Testis (tissue), 3 donors: ENCODE results near the gene DIO3. TPM values are rescaled to one million over a fixed set of nuclear protein-coding genes. Genes with fewer than 3 reads are reported as not detected.
A peak's percentile ranks its signal among the peaks of the same experiment; 100 is the strongest.

Experiments used
- DNase-seq: peaks from one replicate; pipeline ENCODE4 v3.0.0-alpha.2; 2019
- H3K27ac ChIP-seq, 2 donors: fragments of 200-600 bp; sonication (generic); one replicate each; pipeline ENCODE4 v1.5.1; 2019
- H3K27me3 ChIP-seq: fragments of 200-600 bp; sonication (generic); one replicate; pipeline ENCODE4 v1.5.1; 2019
- H3K36me3 ChIP-seq: fragments of 200-600 bp; sonication (generic); one replicate; pipeline ENCODE4 v1.5.1; 2017; ENCODE audit warnings: low read depth; ENCODE audit errors: missing control alignments
- H3K4me1 ChIP-seq: fragments of 200-600 bp; sonication (generic); one replicate; pipeline ENCODE4 v1.5.1; 2019
- H3K4me3 ChIP-seq, 2 donors: fragments of 200-600 bp; sonication (generic); one replicate each; pipeline ENCODE4 v1.5.1; 2017 to 2019
- H3K9me3 ChIP-seq: fragments of 200-600 bp; sonication (generic); one replicate; pipeline ENCODE4 v1.5.1; 2017
- POLR2A ChIP-seq: fragments of 450-650 bp; IDR thresholded peaks from one replicate; pipeline ENCODE4 v1.6.1; 2017; ENCODE audit warnings: antibody characterized with exemption, mild to moderate bottlenecking, moderate library complexity
- WGBS, 2 donors: methylation state at CpG; one replicate each; pipeline ENCODE4 v1.1.5; 2018; 5-methylcytosine and 5-hydroxymethylcytosine counted together
- intact Hi-C: fragments of 100-400 bp; cut with DNase I; formaldehyde crosslinking; loops from one replicate; pipeline ENCODE4 v1.15.1; 2023; ENCODE audit warnings: low total_unique reads
- polyA plus RNA-seq: library from polyadenylated mRNA; stranded (reverse); fragments of 350-450 nt; fragmentation: Illumina TruSeq; extraction: RNeasy Lipid Tissue Mini Kit (QIAGEN cat#74804); gene quantifications from one replicate; pipeline ENCODE4 v1.2.3, GENCODE V29; 2014; ENCODE audit warnings: low read depth, low replicate concordance; ENCODE audit not compliant: insufficient read depth
- total RNA-seq, 2 donors: library from RNA; depleted of rRNA; stranded (reverse); fragments of >200 nt; gene quantifications; one replicate each; pipeline ENCODE4 v1.2.3, GENCODE V29; 2016
- TF ChIP-seq, protein P1 (sequence below), 3 experiments: fragments of 450-650 bp in 2 of 3; fragments of 200-600 bp in 1 of 3; sonication (generic) in 1 of 3; IDR thresholded peaks; one replicate each; pipeline ENCODE4 v1.5.1; 2016 to 2019; ENCODE audit warnings: antibody characterized with exemption in 3 of 3, mild to moderate bottlenecking in 2 of 3, moderate library complexity in 1 of 3

Gene DIO3
- total and polyA plus RNA-seq, 3 donors from 2014 or later = 2.3 to 4.6 (median 2.4) TPM

DNA sequence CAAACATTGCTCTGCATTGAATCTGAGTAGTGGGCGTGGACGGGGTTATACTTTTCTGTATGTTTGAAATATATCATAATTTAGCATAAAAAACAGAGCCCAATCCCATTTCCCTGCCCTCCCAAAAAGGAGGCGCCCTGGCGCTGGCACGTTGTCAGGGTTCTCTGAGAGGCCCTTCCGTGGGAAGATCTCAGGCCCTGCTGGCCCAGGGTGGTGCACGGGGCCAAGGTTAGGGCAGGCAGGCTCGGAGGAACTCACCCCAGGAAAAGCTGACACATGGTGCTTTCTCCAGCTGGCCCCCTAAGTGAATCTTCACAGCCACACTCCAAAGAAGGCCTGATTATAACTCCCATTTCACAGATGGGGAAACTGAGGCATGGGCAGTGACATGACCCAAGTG is 17.2 kb downstream of the DIO3 start:
- no peak for DNase-seq

DNA sequence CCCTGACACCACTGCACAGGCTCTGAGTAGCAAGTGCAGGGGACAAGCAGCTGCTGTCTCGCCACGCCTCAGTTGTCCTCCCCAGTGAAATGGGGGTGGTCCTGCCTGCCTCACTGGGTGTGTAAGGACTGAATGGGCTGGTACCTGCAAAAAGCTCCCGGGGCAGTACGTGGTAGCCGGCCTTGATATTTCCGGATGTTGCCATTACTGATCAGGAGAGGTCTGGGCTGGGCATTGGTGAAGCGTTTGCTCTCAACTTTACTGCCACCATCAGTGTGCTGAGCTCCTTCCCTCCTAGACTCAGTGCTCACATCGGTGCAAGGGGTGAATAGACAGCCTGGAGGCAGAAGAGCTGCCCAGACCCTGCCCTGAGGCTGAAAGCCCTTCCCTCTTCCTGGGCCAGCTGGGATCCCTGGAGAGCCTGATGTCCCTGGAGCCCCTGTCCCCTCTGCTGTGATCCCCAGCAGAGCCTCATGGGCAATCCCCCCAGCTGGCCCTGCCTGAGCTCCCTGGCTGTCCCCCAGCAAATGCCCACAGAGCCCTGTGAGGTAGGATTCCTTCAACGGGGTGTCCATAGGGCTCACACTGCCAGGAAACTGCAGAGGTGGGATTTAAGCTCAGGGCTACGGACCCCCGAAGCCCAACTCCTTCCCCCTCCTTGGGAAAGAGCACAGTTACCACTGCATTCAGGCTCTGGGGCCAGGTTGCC is 18.2 kb downstream of the DIO3 start:
- intact Hi-C loops = no loop called here
- Histone ChIP-seq H3K9me3 (no peaks in the 10 kb centered on the region), H3K27ac (no peak overlapping the region), H3K27me3 (no peaks in the 10 kb centered on the region), H3K4me1 (no peaks in the 10 kb centered on the region), H3K4me3 (no peak overlapping the region), H3K36me3 (no peaks in the 10 kb centered on the region)
- no peak for DNase-seq
- no peak for TF ChIP-seq POLR2A
- TF ChIP-seq, protein P1, sequence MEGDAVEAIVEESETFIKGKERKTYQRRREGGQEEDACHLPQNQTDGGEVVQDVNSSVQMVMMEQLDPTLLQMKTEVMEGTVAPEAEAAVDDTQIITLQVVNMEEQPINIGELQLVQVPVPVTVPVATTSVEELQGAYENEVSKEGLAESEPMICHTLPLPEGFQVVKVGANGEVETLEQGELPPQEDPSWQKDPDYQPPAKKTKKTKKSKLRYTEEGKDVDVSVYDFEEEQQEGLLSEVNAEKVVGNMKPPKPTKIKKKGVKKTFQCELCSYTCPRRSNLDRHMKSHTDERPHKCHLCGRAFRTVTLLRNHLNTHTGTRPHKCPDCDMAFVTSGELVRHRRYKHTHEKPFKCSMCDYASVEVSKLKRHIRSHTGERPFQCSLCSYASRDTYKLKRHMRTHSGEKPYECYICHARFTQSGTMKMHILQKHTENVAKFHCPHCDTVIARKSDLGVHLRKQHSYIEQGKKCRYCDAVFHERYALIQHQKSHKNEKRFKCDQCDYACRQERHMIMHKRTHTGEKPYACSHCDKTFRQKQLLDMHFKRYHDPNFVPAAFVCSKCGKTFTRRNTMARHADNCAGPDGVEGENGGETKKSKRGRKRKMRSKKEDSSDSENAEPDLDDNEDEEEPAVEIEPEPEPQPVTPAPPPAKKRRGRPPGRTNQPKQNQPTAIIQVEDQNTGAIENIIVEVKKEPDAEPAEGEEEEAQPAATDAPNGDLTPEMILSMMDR (IDR thresholded peaks at IDR 0.05) = no peak
- 93% methylated on average over 4 to 11 of the region's 11 CpGs for WGBS, 2 donors

More for the DNA sequence above, 17.2 kb downstream of the DIO3 start:
- TF ChIP-seq, protein P1 (IDR thresholded peaks at IDR 0.05) = no peak
- TF ChIP-seq POLR2A = no peak
- Histone ChIP-seq H3K36me3 (no peaks in the 10 kb centered on the region), H3K4me1 (no peaks in the 10 kb centered on the region), H3K27me3 (no peaks in the 10 kb centered on the region), H3K27ac (no peak overlapping the region), H3K4me3 (no peak overlapping the region), H3K9me3 (no peaks in the 10 kb centered on the region)
- WGBS, 2 donors = 64 to 67% methylated on average over 8 of the region's 8 CpGs
- intact Hi-C loops = no loop called here

DNA sequence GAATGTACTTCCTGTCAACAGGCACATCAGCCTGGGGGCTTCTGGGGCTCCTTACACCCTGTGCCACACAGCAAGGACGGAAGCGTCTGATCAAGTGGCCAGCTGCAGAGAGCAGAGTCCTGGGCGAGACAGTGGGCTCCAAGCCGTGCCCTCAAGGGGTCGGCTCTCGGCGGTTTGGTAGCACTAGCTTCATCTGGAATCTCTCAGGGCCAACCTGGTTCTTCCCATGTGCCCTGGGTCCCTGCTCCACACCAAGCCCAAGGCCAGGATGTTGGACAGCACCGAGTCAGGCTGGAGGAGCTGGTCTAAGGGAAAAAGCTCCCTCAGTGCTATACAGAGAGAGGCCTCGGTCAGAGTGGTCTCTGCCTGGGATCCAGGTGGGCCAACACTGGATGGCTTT is 20.5 kb downstream of the DIO3 start:
- no peaks in the 10 kb centered on the region for H3K27me3 ChIP-seq
- H3K4me3 ChIP-seq = no peak overlapping the region
- no peaks in the 10 kb centered on the region for H3K9me3 ChIP-seq
- H3K4me1 ChIP-seq = no peaks in the 10 kb centered on the region
- no peaks in the 10 kb centered on the region for H3K36me3 ChIP-seq
- intact Hi-C loops = no loop called here
- no peak for DNase-seq
- TF ChIP-seq, protein P1 (IDR thresholded peaks at IDR 0.05) = no peak
- no peak for TF ChIP-seq POLR2A
- no peak overlapping the region for H3K27ac ChIP-seq
- 79 to 87% methylated on average over 5 to 9 of the region's 9 CpGs for WGBS, 2 donors

DNA sequence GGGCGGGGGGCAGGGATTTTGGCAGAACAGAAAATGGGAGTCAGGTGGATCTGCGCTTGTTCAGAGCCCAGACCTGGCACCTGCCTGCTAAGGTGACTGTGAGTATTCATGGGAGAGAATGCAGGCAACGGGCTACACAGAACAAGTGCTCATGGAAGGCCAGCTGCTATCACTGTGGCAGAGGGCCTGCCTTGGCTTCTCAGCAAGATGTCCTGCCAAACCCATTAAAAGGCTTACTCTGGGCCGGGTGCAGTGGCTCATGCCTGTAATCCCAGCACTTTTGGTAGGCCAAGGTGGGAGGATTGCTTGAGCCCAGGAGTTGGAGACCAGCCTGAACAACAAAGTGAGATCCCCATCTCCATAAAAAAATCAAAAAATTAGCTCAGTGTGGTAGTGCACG is 21.0 kb downstream of the DIO3 start:
- 75 to 76% methylated on average over 5 of the region's 5 CpGs for WGBS, 2 donors
- no peak overlapping the region for H3K4me3 ChIP-seq
- peak; percentile 35 for DNase-seq
- H3K9me3 ChIP-seq = no peaks in the 10 kb centered on the region
- H3K4me1 ChIP-seq = no peaks in the 10 kb centered on the region
- H3K27ac ChIP-seq = no peak overlapping the region
- no peaks in the 10 kb centered on the region for H3K27me3 ChIP-seq
- intact Hi-C loops = no loop called here
- TF ChIP-seq POLR2A = no peak
- TF ChIP-seq, protein P1 (IDR thresholded peaks at IDR 0.05) = no peak
- H3K36me3 ChIP-seq = no peaks in the 10 kb centered on the region
